T-cell (primary cell): Measurements from ENCODE around the gene UPF3A. TPM values are rescaled to one million over a fixed set of nuclear protein-coding genes. Genes with fewer than 3 reads are reported as not detected.

Source experiments
- ATAC-seq, 4 experiments: fragments of 200-7000 bp in 3 of 4; fragments of 150-1000 bp in 1 of 4; cut with Tn5 transposase; replicated peaks in 1 of 4; 1 replicate in 3 of 4; 2 replicates in 1 of 4; pipeline ENCODE4 v1.10.0; 2021; ENCODE audit warnings: moderate library complexity in 3 of 4, mild to moderate bottlenecking in 2 of 4, moderate number of reproducible peaks in 1 of 4
- CTCF ChIA-PET, 2 donors: fragments of 300-600 bp; sonication (Branson Sonifier 250); formaldehyde crosslinking; loops; one replicate each; lab custom pipeline; 2022; ENCODE audit warnings: antibody characterized with exemption in 2 of 2; lab: Charles Lee
- POLR2A ChIA-PET, 2 donors: fragments of 300-600 bp; sonication (Branson Sonifier 250); formaldehyde crosslinking; loops; one replicate each; lab custom pipeline; 2022; ENCODE audit warnings: antibody characterized with exemption in 2 of 2; lab: Charles Lee
- DNase-seq, 35 experiments: peaks; one replicate each; pipeline versions ENCODE4 v3.0.0 to v3.0.0-alpha.2; 2013 to 2023
- H3K27ac ChIP-seq: one replicate; pipeline ENCODE4 v1.5.1; 2013; ENCODE audit warnings: low read length
- H3K27me3 ChIP-seq, 2 experiments: replicated peaks in 1 of 2; 1 replicate in 1 of 2; 2 replicates in 1 of 2; pipeline versions ENCODE4 v1.6.1 to v1.7.0; 2013; ENCODE audit warnings: low read length in 1 of 2, mixed read lengths in 1 of 2; ENCODE audit not compliant: control insufficient read depth in 2 of 2, insufficient read depth in 2 of 2; ENCODE audit errors: extremely low read depth in 1 of 2
- H3K36me3 ChIP-seq, 2 donors: 1 replicate in 1 of 2; 2 replicates in 1 of 2; pipeline versions ENCODE4 v1.6.1 to v1.7.0; 2013; ENCODE audit warnings: low read length in 1 of 2; ENCODE audit not compliant: control insufficient read depth in 2 of 2, insufficient read depth in 1 of 2; ENCODE audit errors: extremely low read depth in 1 of 2
- H3K4me1 ChIP-seq, 2 experiments: 1 replicate in 1 of 2; 2 replicates in 1 of 2; pipeline versions ENCODE4 v1.6.1 to v1.7.0; 2013; ENCODE audit warnings: low read length in 2 of 2, mixed read lengths in 1 of 2; ENCODE audit not compliant: insufficient read depth in 2 of 2, control insufficient read depth in 1 of 2; ENCODE audit errors: extremely low read depth in 1 of 2
- H3K4me3 ChIP-seq, 2 donors: 1 replicate in 1 of 2; 2 replicates in 1 of 2; pipeline versions ENCODE4 v1.5.1 to v1.7.0; 2013; ENCODE audit warnings: mild to moderate bottlenecking in 2 of 2, low read length in 1 of 2, moderate library complexity in 1 of 2; ENCODE audit not compliant: control insufficient read depth in 1 of 2; ENCODE audit errors: extremely low read depth in 1 of 2
- H3K9me3 ChIP-seq: 2 replicates; pipeline ENCODE4 v1.7.0; 2013
- H3K27ac Mint-ChIP-seq, 2 donors: one replicate each; pipeline ENCODE4 v1.8.0; 2020 to 2021; ENCODE audit warnings: mild to moderate bottlenecking in 2 of 2, mixed read lengths in 2 of 2
- H3K27me3 Mint-ChIP-seq, 2 donors: one replicate each; pipeline ENCODE4 v1.8.0; 2021 to 2022; ENCODE audit warnings: mixed read lengths in 2 of 2
- H3K36me3 Mint-ChIP-seq: one replicate; pipeline ENCODE4 v1.8.0; 2021; ENCODE audit warnings: mixed read lengths
- H3K4me1 Mint-ChIP-seq, 3 donors: one replicate each; pipeline ENCODE4 v1.8.0; 2020 to 2022; ENCODE audit warnings: mixed read lengths in 3 of 3, mild to moderate bottlenecking in 1 of 3
- H3K4me3 Mint-ChIP-seq, 3 donors: one replicate each; pipeline ENCODE4 v1.8.0; 2020 to 2022; ENCODE audit warnings: mild to moderate bottlenecking in 3 of 3, mixed read lengths in 3 of 3, moderate library complexity in 3 of 3
- H3K9me3 Mint-ChIP-seq, 3 donors: one replicate each; pipeline ENCODE4 v1.8.0; 2020 to 2022; ENCODE audit warnings: mixed read lengths in 3 of 3
- WGBS: methylation state at CpG from one replicate; pipeline ENCODE4 v1.1.5; 2013; ENCODE audit warnings: missing lambda C conversion rate; ENCODE audit not compliant: insufficient coverage; 5-methylcytosine and 5-hydroxymethylcytosine counted together
- total RNA-seq, 35 experiments: library from RNA in 6 of 35; stranded (reverse) in 6 of 35; fragments of 120-200 nt in 1 of 35; gene quantifications; one replicate each; pipeline versions ENCODE4 v1.2.1 to v1.2.4 and lab custom pipeline; 2013 to 2026

The UPF3A gene
- total RNA-seq, 5 donors from 2014 or later (not counting 1 experiment from before 2014, with no cell fraction given): 40.5 to 105 (median 68.0) TPM

GRCh38 chr13:114320065-114320464 is 38.7 kb downstream of the UPF3A start:
- ChIA-PET POLR2A (interaction anchor here (0.6 to 1.2 kb wide), 3 partner anchors 8 to 27 kb away, joined by 3 read pairs; no protein-coding TSS in a partner anchor), CTCF (no interaction called here)
- Mint-ChIP-seq H3K4me1 (peaks cover 41 to 44% (median 43%) of the 10 kb centered on the region in 3 donors), H3K36me3 (peaks cover 35% of the 10 kb centered on the region), H3K4me3 (no peak overlapping the region), H3K9me3 (no peaks in the 10 kb centered on the region), H3K27me3 (no peaks in the 10 kb centered on the region), H3K27ac (peak overlapping the region; percentile 68)
- Histone ChIP-seq H3K36me3 (peaks cover 0 to 41% of the 10 kb centered on the region in 2 donors), H3K9me3 (no peaks in the 10 kb centered on the region), H3K4me1 (peaks cover 9 to 17% of the 10 kb centered on the region in 2 experiments), H3K4me3 (no peak overlapping the region), H3K27me3 (no peaks in the 10 kb centered on the region), H3K27ac (no peak overlapping the region)
- DNase-seq: no peak
- ATAC-seq: no peak

- peaks cover 45% of the 10 kb centered on the region for H3K36me3 Mint-ChIP-seq
- CTCF ChIA-PET: no interaction called here
- H3K4me1 ChIP-seq: peaks cover 4 to 8% of the 10 kb centered on the region in 2 experiments
- peaks cover 0 to 52% of the 10 kb centered on the region in 2 donors for H3K36me3 ChIP-seq
- DNase-seq (no peak), ATAC-seq (no peak)
- H3K9me3 ChIP-seq: no peaks in the 10 kb centered on the region
- no peak overlapping the region for H3K4me3 Mint-ChIP-seq
- WGBS: 100% methylated on average over 1 of the region's 3 CpGs
- H3K27ac Mint-ChIP-seq: no peak overlapping the region
- H3K4me1 Mint-ChIP-seq: peaks cover 47 to 49% (median 49%) of the 10 kb centered on the region in 3 donors
- no peaks in the 10 kb centered on the region for H3K27me3 ChIP-seq
- H3K27ac ChIP-seq: no peak overlapping the region
- no peaks in the 10 kb centered on the region for H3K9me3 Mint-ChIP-seq
- POLR2A ChIA-PET: no interaction called here
- no peaks in the 10 kb centered on the region for H3K27me3 Mint-ChIP-seq
- no peak overlapping the region for H3K4me3 ChIP-seq
Observed at GRCh38 chr13:114321256-114321655, 39.9 kb downstream of the UPF3A start.

- ATAC-seq (no peak), DNase-seq (no peak)
- WGBS: 80% methylated on average over 1 of the region's 2 CpGs
- Mint-ChIP-seq H3K27ac (no peak overlapping the region), H3K4me3 (no peak overlapping the region), H3K36me3 (peaks cover 53% of the 10 kb centered on the region), H3K9me3 (no peaks in the 10 kb centered on the region), H3K27me3 (no peaks in the 10 kb centered on the region), H3K4me1 (peaks cover 42 to 43% (median 42%) of the 10 kb centered on the region in 3 donors)
- Histone ChIP-seq H3K4me3 (no peak overlapping the region), H3K27me3 (no peaks in the 10 kb centered on the region), H3K9me3 (no peaks in the 10 kb centered on the region), H3K36me3 (peaks cover 4 to 55% of the 10 kb centered on the region in 2 donors), H3K27ac (no peak overlapping the region), H3K4me1 (peaks cover 1 to 4% of the 10 kb centered on the region in 2 experiments)
- POLR2A ChIA-PET: no interaction called here
- CTCF ChIA-PET: no interaction called here
Observed at GRCh38 chr13:114323349-114323748, 41.9 kb downstream of the UPF3A start.

- Histone ChIP-seq H3K27me3 (no peaks in the 10 kb centered on the region), H3K4me1 (peaks cover 0 to 4% of the 10 kb centered on the region in 2 experiments), H3K27ac (no peak overlapping the region), H3K36me3 (peaks cover 8 to 57% of the 10 kb centered on the region in 2 donors), H3K9me3 (no peaks in the 10 kb centered on the region), H3K4me3 (no peak overlapping the region)
- no peaks in the 10 kb centered on the region for H3K27me3 Mint-ChIP-seq
- ChIA-PET CTCF (no interaction called here), POLR2A (no interaction called here)
- DNase-seq (no peak), ATAC-seq (no peak)
- peaks cover 32 to 34% (median 32%) of the 10 kb centered on the region in 3 donors for H3K4me1 Mint-ChIP-seq
- no peak overlapping the region for H3K27ac Mint-ChIP-seq
- H3K9me3 Mint-ChIP-seq: no peaks in the 10 kb centered on the region
- H3K4me3 Mint-ChIP-seq: no peak overlapping the region
- 93% methylated on average over 4 of the region's 4 CpGs for WGBS
- H3K36me3 Mint-ChIP-seq: peaks cover 53% of the 10 kb centered on the region
Observed at GRCh38 chr13:114324334-114324733, 42.9 kb downstream of the UPF3A start.

GRCh38 chr13:114325729-114326128 is 44.3 kb downstream of the UPF3A start:
- CTCF ChIA-PET: no interaction called here
- H3K4me1 Mint-ChIP-seq: peaks cover 21 to 24% (median 21%) of the 10 kb centered on the region in 3 donors

GRCh38 chr13:114328034-114328433 is 46.6 kb downstream of the UPF3A start:
- Histone ChIP-seq H3K27ac (no peak overlapping the region), H3K36me3 (peaks cover 8 to 36% of the 10 kb centered on the region in 2 donors), H3K4me3 (no peak overlapping the region), H3K4me1 (no peaks in the 10 kb centered on the region), H3K27me3 (no peaks in the 10 kb centered on the region), H3K9me3 (no peaks in the 10 kb centered on the region)
- WGBS: 100% methylated on average over 4 of the region's 6 CpGs
- ATAC-seq (no peak), DNase-seq (no peak)
- H3K9me3 Mint-ChIP-seq: no peaks in the 10 kb centered on the region
- H3K27me3 Mint-ChIP-seq: no peaks in the 10 kb centered on the region
- peaks cover 34% of the 10 kb centered on the region for H3K36me3 Mint-ChIP-seq
- H3K4me3 Mint-ChIP-seq: no peak overlapping the region
- H3K4me1 Mint-ChIP-seq: peaks cover 19 to 24% (median 20%) of the 10 kb centered on the region in 3 donors
- no peak overlapping the region for H3K27ac Mint-ChIP-seq
- POLR2A ChIA-PET: interaction anchor here in 1 of 2 donors (1.0 kb wide), 1 partner anchor 9 kb away, joined by 3 read pairs; no protein-coding TSS in a partner anchor
- CTCF ChIA-PET: no interaction called here

More at GRCh38 chr13:114325729-114326128, 44.3 kb downstream of the UPF3A start:
- no peaks in the 10 kb centered on the region for H3K27me3 ChIP-seq
- no peaks in the 10 kb centered on the region for H3K9me3 Mint-ChIP-seq
- H3K27ac Mint-ChIP-seq: peak overlapping the region in 1 of 2 donors; percentile 13
- no peaks in the 10 kb centered on the region for H3K27me3 Mint-ChIP-seq
- H3K9me3 ChIP-seq: no peaks in the 10 kb centered on the region
- ATAC-seq (no peak), DNase-seq (no peak)
- H3K4me3 ChIP-seq: no peak overlapping the region
- H3K4me1 ChIP-seq: no peaks in the 10 kb centered on the region
- H3K27ac ChIP-seq: no peak overlapping the region
- peaks cover 8 to 51% of the 10 kb centered on the region in 2 donors for H3K36me3 ChIP-seq
- WGBS: 100% methylated on average over 1 of the region's 3 CpGs
- peaks cover 45% of the 10 kb centered on the region for H3K36me3 Mint-ChIP-seq
- POLR2A ChIA-PET: interaction anchor here in 1 of 2 donors (0.5 kb wide), 1 partner anchor 97 kb away, joined by 3 read pairs; no protein-coding TSS in a partner anchor
- no peak overlapping the region for H3K4me3 Mint-ChIP-seq
